Measurements from ENCODE around the gene MAGI2.

DNA sequence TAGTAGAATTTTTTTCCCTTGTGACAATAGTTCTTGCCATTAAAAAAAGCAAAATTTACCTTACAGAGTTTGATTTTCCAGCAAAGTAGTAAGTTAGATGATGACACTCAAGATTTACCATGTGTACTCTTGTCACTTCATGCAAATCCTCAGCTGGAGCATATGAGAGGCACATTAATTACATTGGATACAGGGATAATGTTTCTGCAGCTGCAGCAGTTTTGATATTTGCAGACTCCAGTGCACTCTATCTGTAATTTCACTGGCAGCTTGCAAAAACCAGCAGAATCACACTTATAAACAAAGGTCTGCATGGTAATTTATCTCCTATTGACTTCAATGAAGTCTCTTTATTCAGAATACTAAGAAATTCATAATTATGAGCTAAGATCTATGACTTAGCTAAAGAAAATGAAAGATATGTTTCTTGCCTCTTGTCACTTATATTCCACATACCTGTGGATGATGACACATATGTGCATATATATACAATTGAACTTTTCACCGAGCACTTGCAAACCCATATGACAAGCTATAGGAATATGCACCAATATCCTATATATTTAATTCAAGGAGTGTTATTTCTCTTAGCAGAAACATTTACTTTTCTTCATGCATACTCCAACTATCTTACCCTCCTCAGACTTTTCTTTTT lies 1124.3 kb downstream of the MAGI2 start:
- no peak for TF ChIP-seq EZH2 (IDR thresholded peaks at IDR 0.05; ENCODE audit: insufficient read depth, poor library complexity, severe bottlenecking)
- TF ChIP-seq EZH2phosphoT487 (IDR thresholded peaks at IDR 0.05; ENCODE audit: insufficient read depth, low read depth) = no peak
